Panc1 (cell line): ENCODE measurements around the gene PRELID3B. TPM values are rescaled to one million over a fixed set of nuclear protein-coding genes. Genes with fewer than 3 reads are reported as not detected.

ENCODE experiments used
- ATAC-seq: fragments of 200-7000 bp; cut with Tn5 transposase; 2 replicates; pipeline ENCODE4 v1.9.1; 2020; ENCODE audit warnings: mild to moderate bottlenecking, moderate library complexity
- BruUV-seq: library from RNA; stranded (reverse); fragments of 400-500 nt; replicated peaks from 2 replicates; lab custom pipeline; 2021; lab: Mats Ljungman, UMichigan
- CTCF ChIA-PET: fragments of 300-600 bp; sonication (Branson Sonifier 250); formaldehyde crosslinking; loops from one replicate; lab custom pipeline; 2022; ENCODE audit warnings: antibody characterized with exemption; lab: Charles Lee
- POLR2A ChIA-PET: fragments of 300-600 bp; sonication (Branson Sonifier 250); formaldehyde crosslinking; loops from one replicate; lab custom pipeline; 2022; ENCODE audit warnings: antibody characterized with exemption; lab: Charles Lee
- DNase-seq: peaks from one replicate; pipeline ENCODE4 v3.0.0-alpha.2; 2010; ENCODE audit warnings: low read depth, low spot score
- H3K27ac ChIP-seq: 2 replicates; pipeline ENCODE4 v1.5.1; 2011; ENCODE audit warnings: mild to moderate bottlenecking, low read length, inconsistent platforms
- H3K27me3 ChIP-seq: fragments of 200-500 bp; sonication (Bioruptor generic); 2 replicates; pipeline ENCODE4 v1.6.0; 2014; ENCODE audit warnings: low read length, inconsistent platforms; ENCODE audit not compliant: control insufficient read depth, insufficient read depth
- H3K36me3 ChIP-seq: fragments of 200-500 bp; sonication (Bioruptor generic); 2 replicates; pipeline ENCODE4 v1.5.1; 2014; ENCODE audit warnings: inconsistent platforms, mild to moderate bottlenecking, low read length, moderate library complexity; ENCODE audit not compliant: control insufficient read depth, insufficient read depth
- H3K4me1 ChIP-seq: 2 replicates; pipeline ENCODE4 v1.5.1; 2011; ENCODE audit warnings: inconsistent platforms, mild to moderate bottlenecking, low read length, moderate library complexity; ENCODE audit not compliant: control insufficient read depth, insufficient read depth
- H3K4me3 ChIP-seq, 2 experiments: 2 replicates each; pipeline ENCODE4 v1.5.1; 2011 to 2012; ENCODE audit warnings: low read depth in 2 of 2, low read length in 2 of 2, mild to moderate bottlenecking in 2 of 2, inconsistent platforms in 1 of 2, moderate library complexity in 1 of 2
- H3K9me3 ChIP-seq: fragments of 200-500 bp; sonication (Bioruptor generic); 2 replicates; pipeline ENCODE4 v1.5.1; 2014; ENCODE audit warnings: low read depth, mild to moderate bottlenecking, inconsistent platforms, low read length, moderate library complexity; ENCODE audit not compliant: control insufficient read depth, insufficient read depth
- POLR2AphosphoS5 ChIP-seq: IDR thresholded peaks from 2 replicates; pipeline ENCODE4 v1.6.1; 2012; ENCODE audit warnings: mild to moderate bottlenecking, low read depth, low read length, moderate library complexity
- REST ChIP-seq, 2 experiments: IDR thresholded peaks; 2 replicates each; pipeline ENCODE4 v1.6.1; 2011 to 2012; ENCODE audit warnings: low read depth in 2 of 2, control low read depth in 1 of 2, low read length in 1 of 2, mild to moderate bottlenecking in 1 of 2, moderate library complexity in 1 of 2; ENCODE audit not compliant: insufficient read depth in 1 of 2
- SIN3A ChIP-seq: IDR thresholded peaks from 2 replicates; pipeline ENCODE4 v1.6.1; 2012; ENCODE audit warnings: low read depth, mild to moderate bottlenecking, low read length, moderate library complexity, borderline replicate concordance; ENCODE audit not compliant: insufficient read depth
- TCF7L2 ChIP-seq: IDR thresholded peaks from 2 replicates; pipeline ENCODE4 v1.6.1; 2011; ENCODE audit warnings: mild to moderate bottlenecking, low read depth, low read length, inconsistent platforms
- in situ Hi-C: cut with HindIII; loops from 2 replicates; pipeline ENCODE4 v1.10.0; 2016; ENCODE audit warnings: low sequenced_read_pairs, low pct_unique_long_range_greater_than_20kb
- intact Hi-C: fragments of 100-400 bp; cut with micrococcal nuclease; formaldehyde crosslinking; loops from one replicate; pipeline ENCODE4 v1.10.0; 2022; ENCODE audit not compliant: unreplicated experiment
- total RNA-seq: library from RNA; stranded (reverse); gene quantifications from one replicate; pipeline ENCODE4 v1.2.1, GENCODE V29; 2021; ENCODE audit not compliant: unreplicated experiment
- TF ChIP-seq, protein P1 (sequence below): fragments of 450-650 bp; IDR thresholded peaks from 2 replicates; pipeline ENCODE4 v1.5.1; 2017; ENCODE audit warnings: mild to moderate bottlenecking

Gene PRELID3B
- total RNA-seq, 1 experiment from 2014 or later: 131 TPM

GRCh38 chr20:59015411-59015810 lies 27.2 kb downstream of the PRELID3B start:
- Histone ChIP-seq H3K4me3 (no peak overlapping the region), H3K27me3 (no peaks in the 10 kb centered on the region), H3K4me1 (peaks cover 3% of the 10 kb centered on the region; the same call in 1 of the 2 replicates), H3K36me3 (no peaks in the 10 kb centered on the region), H3K9me3 (no peaks in the 10 kb centered on the region), H3K27ac (no peak overlapping the region)
- no peak for ATAC-seq
- TF ChIP-seq TCF7L2 (no peak), REST (IDR thresholded peaks at IDR 0.05; ENCODE audit: insufficient read depth in 1 of 2, low read depth in 2 of 2, low read length in 1 of 2) (no peak), SIN3A (no peak), POLR2AphosphoS5 (no peak)
- TF ChIP-seq, protein P1, sequence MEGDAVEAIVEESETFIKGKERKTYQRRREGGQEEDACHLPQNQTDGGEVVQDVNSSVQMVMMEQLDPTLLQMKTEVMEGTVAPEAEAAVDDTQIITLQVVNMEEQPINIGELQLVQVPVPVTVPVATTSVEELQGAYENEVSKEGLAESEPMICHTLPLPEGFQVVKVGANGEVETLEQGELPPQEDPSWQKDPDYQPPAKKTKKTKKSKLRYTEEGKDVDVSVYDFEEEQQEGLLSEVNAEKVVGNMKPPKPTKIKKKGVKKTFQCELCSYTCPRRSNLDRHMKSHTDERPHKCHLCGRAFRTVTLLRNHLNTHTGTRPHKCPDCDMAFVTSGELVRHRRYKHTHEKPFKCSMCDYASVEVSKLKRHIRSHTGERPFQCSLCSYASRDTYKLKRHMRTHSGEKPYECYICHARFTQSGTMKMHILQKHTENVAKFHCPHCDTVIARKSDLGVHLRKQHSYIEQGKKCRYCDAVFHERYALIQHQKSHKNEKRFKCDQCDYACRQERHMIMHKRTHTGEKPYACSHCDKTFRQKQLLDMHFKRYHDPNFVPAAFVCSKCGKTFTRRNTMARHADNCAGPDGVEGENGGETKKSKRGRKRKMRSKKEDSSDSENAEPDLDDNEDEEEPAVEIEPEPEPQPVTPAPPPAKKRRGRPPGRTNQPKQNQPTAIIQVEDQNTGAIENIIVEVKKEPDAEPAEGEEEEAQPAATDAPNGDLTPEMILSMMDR: no peak
- DNase-seq: no peak
- in situ Hi-C loops (no loop called here), intact Hi-C loops (no loop called here)
- POLR2A ChIA-PET: no interaction called here
- no TSS peak for BruUV-seq
- CTCF ChIA-PET: no interaction called here

DNA sequence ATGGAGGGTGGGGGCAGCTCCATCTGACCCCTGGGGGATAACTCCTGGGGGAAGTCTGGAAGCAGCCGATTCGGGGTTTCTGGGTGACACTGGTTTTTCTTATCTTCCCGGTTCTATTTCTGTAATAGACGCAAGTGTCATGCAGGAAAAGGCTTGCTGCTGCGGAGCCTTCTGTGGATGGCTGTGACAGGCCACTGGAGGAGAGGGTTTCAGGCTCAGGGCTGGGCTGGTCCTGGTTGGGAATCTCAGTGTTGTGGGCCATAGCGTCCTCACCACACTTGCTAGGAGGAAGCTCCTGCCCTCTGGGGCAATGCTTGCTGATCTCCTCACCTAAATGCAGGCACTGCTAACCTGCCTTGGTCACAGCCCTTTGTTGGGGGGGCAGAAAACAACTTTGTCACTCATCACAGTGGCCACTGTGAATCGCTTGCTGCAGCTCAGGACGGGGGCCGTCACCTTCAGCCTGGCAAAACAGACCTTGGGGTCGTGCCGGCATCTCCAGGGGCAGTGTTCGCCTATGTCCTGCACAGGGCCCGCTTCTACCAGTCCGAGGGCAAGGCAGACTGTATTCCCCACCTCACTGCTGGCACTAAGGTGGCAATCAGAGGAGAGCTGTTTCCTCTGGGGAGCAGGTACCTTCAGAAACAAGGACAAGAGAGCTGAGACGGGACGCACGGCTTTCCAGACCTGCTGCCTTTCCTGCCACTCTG lies 27.8 kb downstream of the PRELID3B start:
- no TSS peak for BruUV-seq
- no peak for ATAC-seq
- H3K9me3 ChIP-seq: no peaks in the 10 kb centered on the region
- DNase-seq: no peak
- H3K27me3 ChIP-seq: no peaks in the 10 kb centered on the region
- no peak overlapping the region for H3K4me3 ChIP-seq
- CTCF ChIA-PET: no interaction called here
- TF ChIP-seq REST (IDR thresholded peaks at IDR 0.05; ENCODE audit: insufficient read depth in 1 of 2, low read depth in 2 of 2, low read length in 1 of 2): no peak
- TF ChIP-seq, protein P1: no peak
- TF ChIP-seq POLR2AphosphoS5: no peak
- TF ChIP-seq SIN3A: no peak
- TF ChIP-seq TCF7L2: no peak
- no peak overlapping the region for H3K27ac ChIP-seq
- peaks cover 3% of the 10 kb centered on the region; the same call in 1 of the 2 replicates for H3K4me1 ChIP-seq
- in situ Hi-C loops: no loop called here
- intact Hi-C loops: no loop called here
- no peaks in the 10 kb centered on the region for H3K36me3 ChIP-seq
- POLR2A ChIA-PET: no interaction called here
